Activated CD4-positive, alpha-beta memory T cell treated with anti-CD3 and anti-CD28 coated beads for 36 hours (primary cell): ENCODE data around the gene CD69. TPM values are rescaled to one million over a fixed set of nuclear protein-coding genes. Genes with fewer than 3 reads are reported as not detected.
"Not testable (repeated sequence)": the region's sequence is repeated elsewhere in the genome, so short reads cannot be mapped to it uniquely, and the experiment has no call there.

Source experiments
- CTCF ChIA-PET: fragments of 350-600 bp; sonication (Branson Sonifier 250); formaldehyde crosslinking; loops from one replicate; lab custom pipeline; 2021; ENCODE audit warnings: antibody characterized with exemption, inconsistent platforms; lab: Charles Lee
- POLR2A ChIA-PET: fragments of 350-600 bp; sonication (Branson Sonifier 250); formaldehyde crosslinking; loops from one replicate; lab custom pipeline; 2021; ENCODE audit warnings: antibody characterized with exemption; lab: Charles Lee
- DNase-seq: peaks from one replicate; pipeline ENCODE4 v3.0.0-alpha.2; 2020
- H3K27ac Mint-ChIP-seq: one replicate; pipeline ENCODE4 v1.8.0; 2021; ENCODE audit warnings: mixed read lengths
- H3K27me3 Mint-ChIP-seq: one replicate; pipeline ENCODE4 v1.8.0; 2021; ENCODE audit warnings: mixed read lengths
- H3K36me3 Mint-ChIP-seq: one replicate; pipeline ENCODE4 v1.8.0; 2021; ENCODE audit warnings: mixed read lengths
- H3K4me1 Mint-ChIP-seq: one replicate; pipeline ENCODE4 v1.8.0; 2021; ENCODE audit warnings: low read depth, mixed read lengths
- H3K4me3 Mint-ChIP-seq: one replicate; pipeline ENCODE4 v1.8.0; 2021; ENCODE audit warnings: mild to moderate bottlenecking, mixed read lengths
- H3K9me3 Mint-ChIP-seq: one replicate; pipeline ENCODE4 v1.8.0; 2021; ENCODE audit warnings: mixed read lengths
- intact Hi-C: fragments of 100-400 bp; cut with micrococcal nuclease; formaldehyde crosslinking; loops from one replicate; pipeline ENCODE4 v1.15.1; 2023
- total RNA-seq, 2 experiments: library from RNA; stranded (reverse); gene quantifications; one replicate each; pipeline ENCODE4 v1.2.3, GENCODE V29; 2021

CD69 gene
- total RNA-seq, 2 experiments from 2014 or later = 118 to 120 TPM

DNA sequence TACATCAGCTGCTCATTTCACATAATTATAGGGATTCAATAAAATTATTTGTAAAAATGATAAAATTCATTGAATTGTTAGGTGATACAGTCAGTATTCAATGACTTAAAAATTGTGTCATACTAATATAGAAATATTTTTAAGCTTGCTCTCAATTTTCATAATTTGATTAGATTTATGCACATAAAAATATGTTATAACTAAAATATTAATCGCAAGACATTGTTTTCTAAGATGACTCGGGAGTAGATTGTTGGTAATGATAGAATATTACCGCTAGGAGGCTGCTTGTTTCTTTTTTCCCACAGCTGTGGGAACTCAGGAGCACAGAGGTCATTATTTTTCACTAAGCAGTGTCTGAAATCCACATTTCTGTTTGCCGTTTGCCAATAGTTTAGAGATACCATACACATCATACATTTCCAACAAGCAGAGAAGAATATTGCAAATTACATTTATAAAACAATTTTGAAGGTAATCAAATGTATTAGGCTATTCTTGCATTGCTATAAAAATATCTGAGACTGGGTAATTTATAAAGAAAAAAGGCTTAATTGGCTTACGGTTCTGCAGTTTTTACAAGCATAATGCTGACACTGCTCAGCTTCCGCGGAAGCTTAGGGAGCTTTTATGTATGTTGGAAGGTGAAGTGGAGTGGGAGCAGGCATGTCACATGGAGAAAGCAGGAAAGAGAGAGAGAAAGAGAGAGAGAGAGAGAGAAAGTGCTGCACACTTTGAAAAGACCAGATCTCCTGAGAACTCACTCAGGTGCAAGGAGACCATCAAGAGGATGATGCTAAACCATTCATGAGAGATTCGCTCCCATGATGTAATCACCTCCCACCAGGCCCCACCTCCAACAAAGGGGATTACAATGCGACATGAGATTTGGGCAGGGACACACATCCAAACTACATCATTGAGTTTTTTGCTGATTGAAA, 9.2 kb downstream of the CD69 start:
- ChIA-PET CTCF (interaction anchor here (0.7 to 13.5 kb wide), 38 partner anchors 7 to 444 kb away, joined by 3 to 624 read pairs (median 6); partner anchors contain the start of genes CD69, CLEC12B, CLEC2B and CLEC2D), POLR2A (interaction anchor here (0.9 to 13.1 kb wide), 10 partner anchors 7 to 116 kb away, joined by 3 to 214 read pairs (median 10); partner anchors contain the start of genes CD69 and CLEC2B)
- peak; percentile 69 for DNase-seq
- H3K27me3 Mint-ChIP-seq = no peaks in the 10 kb centered on the region
- H3K9me3 Mint-ChIP-seq = no peaks in the 10 kb centered on the region
- intact Hi-C loops = loop anchor here (1.0 to 10.0 kb wide), 3 partner anchors 9 to 863 kb away; partner anchors contain the start of genes CD69, CLEC2B and MAGOHB
- H3K27ac Mint-ChIP-seq = peak overlapping the region; percentile 83
- peak overlapping the region; percentile 50 for H3K4me3 Mint-ChIP-seq
- peaks cover 40% of the 10 kb centered on the region for H3K36me3 Mint-ChIP-seq
- H3K4me1 Mint-ChIP-seq = peaks cover 55% of the 10 kb centered on the region

DNA sequence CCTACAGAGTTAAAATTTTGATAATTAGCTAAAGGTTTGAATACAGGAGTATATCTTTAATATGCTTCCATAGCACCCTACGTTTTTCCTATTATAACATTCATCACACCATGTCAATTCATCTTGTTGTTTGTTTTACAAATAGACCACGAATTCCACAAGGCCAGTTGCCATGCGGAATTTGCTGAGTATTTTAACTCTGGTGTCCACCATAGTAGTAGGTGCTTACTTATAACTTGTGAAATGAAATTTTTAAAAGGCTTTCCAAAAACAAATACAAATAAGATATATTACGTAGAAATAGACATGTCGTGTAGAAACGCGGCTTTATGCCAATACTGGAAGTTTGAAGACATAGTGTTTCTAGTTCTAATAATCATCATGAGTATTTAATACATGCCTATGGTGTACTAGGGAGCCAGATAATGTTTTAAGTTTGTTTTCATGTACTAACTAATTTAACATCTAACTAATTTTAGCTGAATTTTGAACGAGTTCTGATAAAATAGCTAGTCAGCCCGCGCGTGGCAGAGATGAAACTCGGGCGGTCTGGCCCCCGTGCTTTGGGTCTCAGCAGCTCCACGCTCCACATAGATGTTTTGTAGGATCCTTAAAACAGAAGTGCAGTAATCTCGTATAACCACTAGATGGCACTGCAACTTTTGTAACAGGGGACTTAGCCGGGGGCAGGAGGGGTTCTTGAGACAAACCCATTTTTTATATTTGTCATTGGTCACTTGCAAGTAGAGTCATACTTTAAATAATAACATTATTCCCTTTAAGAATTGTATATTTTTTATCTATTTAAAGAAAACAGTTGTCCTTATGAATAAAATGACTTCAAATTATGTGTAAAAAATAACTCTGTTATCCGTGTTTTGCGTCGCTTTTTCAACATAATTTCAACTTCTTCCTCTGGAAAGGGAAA, 10.2 kb downstream of the CD69 start:
- peak overlapping the region; percentile 50 for H3K4me3 Mint-ChIP-seq
- intact Hi-C loops = loop anchor here (1.0 to 10.0 kb wide), 6 partner anchors 8 to 864 kb away; partner anchors contain the start of genes CLEC2B and MAGOHB
- ChIA-PET CTCF (interaction anchor here (0.6 to 13.5 kb wide), 49 partner anchors 8 to 445 kb away, joined by 3 to 624 read pairs (median 4); partner anchors contain the start of genes CD69, CLEC12A, CLEC12B and CLEC2B), POLR2A (interaction anchor here (0.9 to 13.1 kb wide), 9 partner anchors 8 to 116 kb away, joined by 3 to 214 read pairs (median 9); partner anchors contain the start of genes CD69 and CLEC2B)
- no peaks in the 10 kb centered on the region for H3K27me3 Mint-ChIP-seq
- H3K36me3 Mint-ChIP-seq = peaks cover 33% of the 10 kb centered on the region
- H3K4me1 Mint-ChIP-seq = peaks cover 51% of the 10 kb centered on the region
- H3K27ac Mint-ChIP-seq = peak overlapping the region; percentile 83
- peak; percentile 63 for DNase-seq
- H3K9me3 Mint-ChIP-seq = no peaks in the 10 kb centered on the region

DNA sequence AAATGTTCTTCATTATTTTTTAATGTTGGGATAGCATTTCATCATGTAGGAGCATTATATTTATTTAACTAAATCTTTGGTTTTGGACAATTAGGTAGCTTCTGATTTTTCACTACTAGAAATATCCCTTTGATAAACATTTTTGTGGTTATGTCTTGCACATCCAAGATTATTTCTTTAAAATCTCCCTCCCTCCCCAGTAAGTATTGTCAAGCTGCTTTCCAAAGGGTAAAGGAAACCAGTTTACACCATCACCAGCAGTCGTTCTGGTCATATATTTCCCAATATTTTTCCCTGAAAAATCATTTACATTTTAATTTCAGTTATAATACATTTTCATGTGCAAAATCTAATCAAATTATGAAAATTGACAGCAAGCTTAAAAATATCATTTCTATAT, 11.1 kb downstream of the CD69 start:
- peaks cover 49% of the 10 kb centered on the region for H3K4me1 Mint-ChIP-seq
- no peaks in the 10 kb centered on the region for H3K9me3 Mint-ChIP-seq
- intact Hi-C loops = loop anchor here (1.0 to 10.0 kb wide), 7 partner anchors 7 to 865 kb away; partner anchors contain the start of genes CLEC2B and MAGOHB
- H3K4me3 Mint-ChIP-seq = no peak overlapping the region
- H3K27me3 Mint-ChIP-seq = no peaks in the 10 kb centered on the region
- peaks cover 24% of the 10 kb centered on the region for H3K36me3 Mint-ChIP-seq
- DNase-seq = no peak
- ChIA-PET POLR2A (interaction anchor here (2.6 to 7.1 kb wide), 3 partner anchors 9 to 47 kb away, joined by 12 to 74 read pairs (median 45); partner anchors contain the start of gene CD69), CTCF (interaction anchor here (0.7 to 13.5 kb wide), 33 partner anchors 8 to 811 kb away, joined by 3 to 624 read pairs (median 6); partner anchors contain the start of genes CD69, CLEC12B, CLEC2B and CLEC7A)
- H3K27ac Mint-ChIP-seq = no peak overlapping the region

DNA sequence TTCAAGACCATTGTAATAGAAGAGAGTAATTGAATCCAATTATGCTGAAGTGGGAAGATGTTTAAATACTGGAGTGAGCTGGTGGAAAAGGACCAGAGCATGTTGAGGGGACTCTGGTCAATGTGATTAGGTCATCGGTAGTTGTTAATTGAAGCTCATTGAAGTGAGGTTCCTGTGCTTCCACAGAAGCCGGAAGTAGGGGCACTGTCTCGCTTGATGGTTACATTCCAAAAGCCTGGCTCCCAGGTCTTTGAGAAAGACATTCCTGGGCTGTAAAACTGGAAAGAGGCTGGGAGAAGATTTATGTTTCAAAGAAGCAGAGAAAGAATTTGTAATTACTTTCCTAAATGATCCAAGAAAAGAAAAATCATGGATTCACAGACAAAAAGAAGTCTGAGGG, 15.5 kb downstream of the CD69 start:
- no peaks in the 10 kb centered on the region for H3K27me3 Mint-ChIP-seq
- no peak for DNase-seq
- H3K4me1 Mint-ChIP-seq = peaks cover 51% of the 10 kb centered on the region
- intact Hi-C loops = loop anchor here (10.0 kb wide), 1 partner anchor 800 kb away; no protein-coding TSS in a partner anchor
- H3K27ac Mint-ChIP-seq = no peak overlapping the region
- H3K36me3 Mint-ChIP-seq = peaks cover under 1% of the 10 kb centered on the region
- ChIA-PET POLR2A (no interaction called here), CTCF (interaction anchor here (0.6 to 1.6 kb wide), 2 partner anchors 50 to 52 kb away, joined by 3 to 11 read pairs; no protein-coding TSS in a partner anchor)
- no peak overlapping the region for H3K4me3 Mint-ChIP-seq
- no peaks in the 10 kb centered on the region for H3K9me3 Mint-ChIP-seq

DNA sequence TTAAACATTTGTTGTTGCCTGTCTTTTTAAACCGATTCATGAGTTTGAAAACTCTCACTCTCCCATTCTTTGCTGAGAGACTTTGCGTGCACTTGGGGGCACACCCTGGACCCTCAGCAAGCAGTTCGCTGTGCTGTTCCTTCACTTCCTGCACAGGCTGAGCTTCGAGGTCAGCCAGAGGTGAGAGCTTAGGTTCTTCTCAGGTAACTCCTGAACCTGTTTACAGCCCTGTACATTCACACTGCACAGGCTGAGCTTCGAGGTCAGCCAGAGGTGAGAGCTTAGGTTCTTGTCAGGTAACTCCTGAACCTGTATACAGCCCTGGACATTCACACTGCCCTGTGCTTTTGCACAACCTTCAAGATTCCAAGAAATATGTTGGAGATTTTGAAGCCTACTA, 18.0 kb downstream of the CD69 start:
- peak; percentile 35 for DNase-seq
- CTCF ChIA-PET = interaction anchor here (0.6 to 4.0 kb wide), 63 partner anchors 9 to 569 kb away, joined by 3 to 64 read pairs (median 4); partner anchors contain the start of genes CD69, CLEC2B, CLEC2D and CLECL1
- peak overlapping the region; percentile 74 for H3K4me3 Mint-ChIP-seq
- H3K9me3 Mint-ChIP-seq = peaks cover 2% of the 10 kb centered on the region
- POLR2A ChIA-PET = interaction anchor here (0.7 to 4.1 kb wide), 11 partner anchors 10 to 127 kb away, joined by 3 to 46 read pairs (median 4); partner anchors contain the start of genes CD69 and CLEC2B
- peaks cover 7% of the 10 kb centered on the region for H3K36me3 Mint-ChIP-seq
- no peaks in the 10 kb centered on the region for H3K27me3 Mint-ChIP-seq
- peak overlapping the region; percentile 88 for H3K27ac Mint-ChIP-seq
- H3K4me1 Mint-ChIP-seq = peaks cover 66% of the 10 kb centered on the region
- intact Hi-C loops = loop anchor here (1.0 to 10.0 kb wide), 5 partner anchors 8 to 802 kb away; no protein-coding TSS in a partner anchor

DNA sequence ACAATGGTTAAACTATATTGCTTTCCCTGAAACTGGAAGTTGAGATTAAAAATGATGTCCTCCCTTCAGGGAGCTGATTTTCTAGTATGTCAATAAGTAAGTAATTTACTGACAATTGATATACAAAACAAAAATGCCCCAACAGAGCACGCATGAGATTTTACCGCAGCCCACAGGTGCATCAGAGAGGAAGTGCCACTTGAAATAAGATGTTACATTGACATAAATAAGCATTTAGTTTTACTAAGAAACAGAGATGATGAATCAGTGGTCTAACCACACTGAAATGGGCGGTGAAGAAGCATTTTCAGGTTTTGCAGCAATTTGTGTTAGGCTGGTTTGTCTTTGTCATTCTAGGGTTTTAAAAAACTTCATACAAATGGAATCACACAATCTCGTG, 19.0 kb downstream of the CD69 start:
- H3K36me3 Mint-ChIP-seq = peaks cover 7% of the 10 kb centered on the region
- H3K4me3 Mint-ChIP-seq = peak overlapping the region; percentile 74
- POLR2A ChIA-PET = interaction anchor here (1.0 to 4.1 kb wide), 13 partner anchors 8 to 127 kb away, joined by 3 to 46 read pairs (median 4); partner anchors contain the start of genes CD69, CLEC2B and CLEC2D
- intact Hi-C loops = loop anchor here (1.0 to 10.0 kb wide), 9 partner anchors 8 to 803 kb away; partner anchors contain the start of genes CLECL1 and GABARAPL1
- H3K9me3 Mint-ChIP-seq = peaks cover 2% of the 10 kb centered on the region
- H3K4me1 Mint-ChIP-seq = peaks cover 69% of the 10 kb centered on the region
- no peaks in the 10 kb centered on the region for H3K27me3 Mint-ChIP-seq
- DNase-seq = peak; percentile 90
- peak overlapping the region; percentile 79 for H3K27ac Mint-ChIP-seq
- CTCF ChIA-PET = interaction anchor here (0.8 to 4.0 kb wide), 17 partner anchors 9 to 127 kb away, joined by 3 to 64 read pairs (median 13); partner anchors contain the start of genes CLEC2B, CLEC2D and CLECL1

DNA sequence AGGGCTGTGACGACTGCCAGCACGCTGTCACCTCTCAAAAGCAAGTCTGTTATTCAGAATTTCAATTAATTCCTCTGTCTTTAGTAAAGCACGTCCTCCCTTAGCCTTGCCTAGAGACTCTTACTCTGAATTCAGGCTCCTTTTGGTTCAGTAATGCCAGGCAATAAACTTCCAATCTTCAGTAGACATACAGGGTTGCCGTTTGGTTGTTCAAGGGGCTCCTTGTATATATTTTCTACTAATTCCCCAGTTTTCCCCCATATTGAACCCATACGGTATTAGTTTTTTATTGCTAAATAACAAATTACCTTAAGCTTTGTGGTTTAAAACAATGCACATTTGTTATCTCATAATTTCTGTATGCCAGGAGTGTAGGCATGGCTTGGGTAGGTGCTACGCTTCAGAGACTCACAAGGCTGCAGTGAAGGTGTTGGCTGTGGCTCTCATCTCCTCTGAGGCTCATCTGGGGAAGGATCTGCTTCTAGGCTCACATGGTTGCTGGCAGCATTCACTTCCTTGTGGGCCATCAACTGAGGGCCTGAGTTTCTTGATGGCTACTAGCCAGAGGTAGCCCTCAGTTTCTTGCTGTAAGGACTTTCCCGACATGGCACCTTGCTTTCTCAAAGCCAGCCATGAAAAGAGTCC, 20.5 kb downstream of the CD69 start:
- Mint-ChIP-seq H3K27me3 (no peaks in the 10 kb centered on the region), H3K27ac (peak overlapping the region; percentile 60), H3K4me1 (peaks cover 73% of the 10 kb centered on the region), H3K9me3 (peaks cover 2% of the 10 kb centered on the region), H3K4me3 (peak overlapping the region; percentile 40), H3K36me3 (peaks cover 7% of the 10 kb centered on the region)
- CTCF ChIA-PET = interaction anchor here (4.0 kb wide), 1 partner anchor 11 kb away, joined by 41 read pairs; no protein-coding TSS in a partner anchor
- POLR2A ChIA-PET = interaction anchor here (1.1 to 4.1 kb wide), 2 partner anchors 20 to 69 kb away, joined by 3 to 46 read pairs; partner anchors contain the start of gene CD69
- DNase-seq = no peak
- intact Hi-C loops = loop anchor here (2.0 to 10.0 kb wide), 4 partner anchors 33 to 805 kb away; partner anchors contain the start of gene GABARAPL1

DNA sequence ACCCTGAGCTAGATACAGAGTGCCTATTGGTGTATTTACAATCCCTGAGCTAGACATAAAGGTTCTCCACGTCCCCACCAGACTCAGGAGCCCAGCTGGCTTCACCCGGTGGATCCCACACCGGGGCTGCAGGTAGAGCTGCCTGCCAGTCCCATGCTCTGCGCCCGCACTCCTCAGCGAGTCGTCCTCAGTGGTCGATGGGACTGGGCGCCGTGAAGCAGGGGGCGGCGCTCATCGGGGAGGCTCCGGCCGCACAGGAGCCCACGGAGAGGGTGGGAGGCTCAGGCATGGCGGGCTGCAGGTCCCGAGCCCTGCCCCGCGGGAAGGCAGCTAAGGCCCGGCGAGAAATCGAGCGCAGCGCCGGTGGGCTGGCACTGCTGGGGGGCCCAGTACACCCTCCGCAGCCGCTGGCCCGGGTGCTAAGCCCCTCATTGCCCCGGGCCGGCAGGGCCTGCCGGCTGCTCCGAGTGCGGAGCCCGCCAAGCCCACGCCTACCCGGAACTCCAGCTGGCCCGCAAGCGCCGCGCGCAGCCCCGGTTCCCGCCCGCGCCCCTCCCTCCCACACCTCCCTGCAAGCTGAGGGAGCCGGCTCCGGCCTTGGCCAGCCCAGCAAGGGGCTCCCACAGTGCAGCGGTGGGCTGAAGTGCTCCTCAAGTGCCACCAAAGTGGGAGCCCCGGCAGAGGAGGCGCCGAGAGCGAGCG, 21.1 kb downstream of the CD69 start:
- intact Hi-C loops = loop anchor here (2.0 to 10.0 kb wide), 5 partner anchors 33 to 805 kb away; partner anchors contain the start of gene GABARAPL1
- H3K36me3 Mint-ChIP-seq, H3K27me3 Mint-ChIP-seq, H3K9me3 Mint-ChIP-seq: not testable (repeated sequence)
- CTCF ChIA-PET = interaction anchor here (4.0 kb wide), 1 partner anchor 12 kb away, joined by 41 read pairs; no protein-coding TSS in a partner anchor
- POLR2A ChIA-PET = interaction anchor here (1.1 to 4.1 kb wide), 2 partner anchors 21 to 69 kb away, joined by 3 to 46 read pairs; partner anchors contain the start of gene CD69
- H3K4me1 Mint-ChIP-seq = peaks cover 66% of the 10 kb centered on the region
- peak overlapping the region; percentile 66 for H3K27ac Mint-ChIP-seq
- DNase-seq = peak; percentile 37
- peak overlapping the region; percentile 54 for H3K4me3 Mint-ChIP-seq

DNA sequence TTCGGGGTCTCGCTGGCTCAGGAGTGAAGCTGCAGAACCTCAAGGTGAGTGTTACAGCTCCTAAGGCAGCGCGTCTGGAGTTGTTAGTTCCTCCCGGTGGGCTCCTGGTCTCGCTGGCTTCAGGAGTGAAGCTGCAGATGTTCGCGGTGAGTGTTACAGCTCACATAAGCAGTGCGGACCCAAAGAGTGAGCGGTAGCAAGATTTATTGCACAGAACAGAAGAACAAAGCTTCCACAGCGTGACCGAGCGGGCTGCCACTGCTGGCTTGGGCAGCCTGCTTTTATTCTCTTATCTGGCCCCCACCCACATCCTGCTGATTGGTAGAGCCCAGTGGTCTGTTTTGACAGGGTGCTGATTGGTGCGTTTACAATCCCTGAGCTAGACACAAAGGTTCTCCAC, 21.8 kb downstream of the CD69 start:
- Mint-ChIP-seq H3K4me3 (peak overlapping the region; percentile 54), H3K4me1 (peaks cover 66% of the 10 kb centered on the region), H3K27ac (peak overlapping the region; percentile 66)
- H3K36me3 Mint-ChIP-seq, H3K27me3 Mint-ChIP-seq, CTCF ChIA-PET, H3K9me3 Mint-ChIP-seq, DNase-seq: not testable (repeated sequence)
- POLR2A ChIA-PET = interaction anchor here (0.6 kb wide), 1 partner anchor 83 kb away, joined by 4 read pairs; no protein-coding TSS in a partner anchor
- intact Hi-C loops = loop anchor here (10.0 kb wide), 1 partner anchor 374 kb away; no protein-coding TSS in a partner anchor
